ENCODE results near the gene FAM78B.

Gene FAM78B

DNA sequence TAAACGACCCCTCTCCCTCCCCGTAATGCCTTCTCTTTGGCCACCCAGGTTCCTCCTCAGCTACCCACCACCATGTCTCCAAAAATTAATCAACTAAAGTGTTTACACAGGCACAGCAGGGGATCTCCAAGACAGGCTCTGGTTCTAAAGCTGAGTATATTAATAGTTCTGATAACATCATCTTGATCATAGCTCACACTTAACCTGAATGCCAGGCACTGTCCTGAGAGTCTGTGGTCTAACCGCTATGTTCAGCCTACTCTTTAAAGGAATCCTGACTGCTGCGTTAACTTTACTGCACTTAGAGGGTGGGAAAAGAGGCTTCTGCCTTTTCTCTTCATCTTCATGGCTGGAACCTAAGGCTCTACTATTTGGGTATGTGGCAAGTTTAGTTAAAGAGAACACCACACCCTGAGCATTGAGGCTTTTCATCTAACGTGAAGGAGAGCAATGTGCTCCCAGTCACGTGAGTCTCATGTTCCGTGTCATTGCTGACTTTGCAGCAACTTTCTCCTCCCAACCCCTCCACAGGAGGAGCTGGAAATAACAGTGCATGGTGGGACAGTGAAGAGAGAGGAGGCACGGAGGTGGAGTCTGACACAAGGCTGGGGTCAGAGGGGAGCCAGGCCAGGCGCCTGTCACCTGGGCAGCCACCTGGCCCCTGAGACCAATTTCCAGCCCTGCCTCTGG lies 86.4 kb downstream of the FAM78B start:
- peak overlapping the region; percentile 12; the same call in 1 of the 2 replicates for H3K9ac ChIP-seq
- peak overlapping the region; percentile 9; the same call in 1 of the 2 replicates for H3K4me2 ChIP-seq
- H3K4me1 ChIP-seq (ENCODE audit: low read depth, poor library complexity, severe bottlenecking), result peaks cover 23% of the 10 kb centered on the region
- peak overlapping the region; percentile 72 for H3K27ac ChIP-seq
- H3K79me2 ChIP-seq (ENCODE audit: insufficient read depth, low read depth), result no peaks in the 10 kb centered on the region
- no peak overlapping the region for H3K4me3 ChIP-seq (IDR thresholded peaks at IDR 0.05; ENCODE audit: insufficient read depth, low read depth, low read length)
- no peaks in the 10 kb centered on the region for H3K36me3 ChIP-seq (ENCODE audit: insufficient read depth)
- H4K20me1 ChIP-seq (ENCODE audit: insufficient read depth), result no peaks in the 10 kb centered on the region
- H3K27me3 ChIP-seq (ENCODE audit: insufficient read depth, low read depth), result no peaks in the 10 kb centered on the region
- H2AFZ ChIP-seq (ENCODE audit: low read depth), result no peak overlapping the region
- TF ChIP-seq CTCF (conservative IDR thresholded peaks at IDR 0.05; ENCODE audit: low read depth, low read length), result no peak

DNA sequence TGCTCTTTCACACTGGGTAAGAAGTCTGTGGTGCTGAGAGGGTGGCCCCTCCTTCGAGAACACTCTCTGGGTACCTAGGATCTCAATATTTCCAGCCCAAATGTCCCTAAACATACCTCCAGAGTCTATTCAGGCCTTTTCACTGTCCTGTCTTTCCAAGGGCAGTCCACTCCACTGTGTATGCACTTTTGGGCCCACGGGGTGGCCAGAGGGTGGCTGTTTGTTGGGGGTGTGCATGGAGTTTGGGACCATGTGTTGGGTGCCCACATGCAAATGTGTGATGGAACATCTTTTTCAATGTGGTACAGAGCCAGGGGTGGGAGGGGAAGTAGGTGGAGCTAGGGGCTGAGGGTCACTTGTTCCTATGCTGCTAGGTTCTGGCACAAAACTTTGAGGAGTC lies 87.5 kb downstream of the FAM78B start:
- H3K36me3 ChIP-seq (ENCODE audit: insufficient read depth), result no peaks in the 10 kb centered on the region
- no peak overlapping the region for H2AFZ ChIP-seq (ENCODE audit: low read depth)
- no peaks in the 10 kb centered on the region for H4K20me1 ChIP-seq (ENCODE audit: insufficient read depth)
- no peak overlapping the region; the same call in 1 of the 2 replicates for H3K4me2 ChIP-seq
- H3K9ac ChIP-seq, result no peak overlapping the region
- no peaks in the 10 kb centered on the region for H3K27me3 ChIP-seq (ENCODE audit: insufficient read depth, low read depth)
- no peak overlapping the region for H3K4me3 ChIP-seq (IDR thresholded peaks at IDR 0.05; ENCODE audit: insufficient read depth, low read depth, low read length)
- no peaks in the 10 kb centered on the region for H3K79me2 ChIP-seq (ENCODE audit: insufficient read depth, low read depth)
- H3K27ac ChIP-seq, result peak overlapping the region; percentile 72
- no peak for TF ChIP-seq CTCF (conservative IDR thresholded peaks at IDR 0.05; ENCODE audit: low read depth, low read length)
- H3K4me1 ChIP-seq (ENCODE audit: low read depth, poor library complexity, severe bottlenecking), result peaks cover 23% of the 10 kb centered on the region

DNA sequence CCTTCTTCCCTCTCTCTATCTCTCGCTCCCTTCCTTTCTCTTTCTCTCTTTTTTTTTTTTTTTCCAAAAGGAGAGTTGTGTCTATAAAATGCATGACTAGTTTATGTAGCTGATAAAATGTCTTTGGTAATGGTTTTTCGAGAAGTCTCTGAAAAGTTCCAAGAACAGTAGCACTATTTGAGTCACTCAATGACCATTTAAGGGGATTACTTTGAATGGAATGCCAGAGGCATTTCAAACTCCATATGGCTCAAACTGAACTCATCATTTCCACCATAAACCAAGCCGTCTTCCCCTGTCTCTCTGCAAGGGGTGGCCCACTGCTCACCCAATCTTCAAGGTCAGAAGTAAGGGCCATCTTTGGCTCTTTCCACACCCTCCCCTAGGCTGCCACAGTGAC lies 93.3 kb downstream of the FAM78B start:
- H3K9ac ChIP-seq, result no peak overlapping the region
- H3K27ac ChIP-seq, result no peak overlapping the region
- H3K79me2 ChIP-seq (ENCODE audit: insufficient read depth, low read depth), result no peaks in the 10 kb centered on the region
- no peaks in the 10 kb centered on the region for H4K20me1 ChIP-seq (ENCODE audit: insufficient read depth)
- no peaks in the 10 kb centered on the region for H3K27me3 ChIP-seq (ENCODE audit: insufficient read depth, low read depth)
- H2AFZ ChIP-seq (ENCODE audit: low read depth), result no peak overlapping the region
- no peaks in the 10 kb centered on the region for H3K4me1 ChIP-seq (ENCODE audit: low read depth, poor library complexity, severe bottlenecking)
- no peak overlapping the region for H3K4me2 ChIP-seq
- no peak overlapping the region for H3K4me3 ChIP-seq (IDR thresholded peaks at IDR 0.05; ENCODE audit: insufficient read depth, low read depth, low read length)
- H3K36me3 ChIP-seq (ENCODE audit: insufficient read depth), result no peaks in the 10 kb centered on the region
- no peak for TF ChIP-seq CTCF (conservative IDR thresholded peaks at IDR 0.05; ENCODE audit: low read depth, low read length)

- H3K27me3 ChIP-seq (ENCODE audit: insufficient read depth, low read depth), result no peaks in the 10 kb centered on the region
- no peak overlapping the region for H3K27ac ChIP-seq
- no peak overlapping the region for H3K4me2 ChIP-seq
- no peaks in the 10 kb centered on the region for H3K79me2 ChIP-seq (ENCODE audit: insufficient read depth, low read depth)
- H3K4me1 ChIP-seq (ENCODE audit: low read depth, poor library complexity, severe bottlenecking), result no peaks in the 10 kb centered on the region
- no peaks in the 10 kb centered on the region for H4K20me1 ChIP-seq (ENCODE audit: insufficient read depth)
- no peak overlapping the region for H2AFZ ChIP-seq (ENCODE audit: low read depth)
- no peaks in the 10 kb centered on the region for H3K36me3 ChIP-seq (ENCODE audit: insufficient read depth)
- no peak for TF ChIP-seq CTCF (conservative IDR thresholded peaks at IDR 0.05; ENCODE audit: low read depth, low read length)
- H3K4me3 ChIP-seq (IDR thresholded peaks at IDR 0.05; ENCODE audit: insufficient read depth, low read depth, low read length), result no peak overlapping the region
- no peak overlapping the region for H3K9ac ChIP-seq
Observed at GRCh38 chr1:166069390-166069789, 97.4 kb downstream of the FAM78B start.
